Epidermal melanocyte (primary cell): ENCODE data around the gene PROC.

ENCODE experiments used
- DNase-seq: peaks from one replicate; pipeline ENCODE4 v3.0.0; 2011; ENCODE audit warnings: low spot score; ENCODE audit not compliant: insufficient read length

Gene PROC

GRCh38 chr2:127414638-127415592, 3.3 kb upstream of the PROC start:
- no peak for DNase-seq

GRCh38 chr2:127415593-127416505, 2.4 kb upstream of the PROC start:
- no peak for DNase-seq

- DNase-seq: no peak
These were observed 1.7 kb upstream of the PROC start for GRCh38 chr2:127416506-127417001.

GRCh38 chr2:127417406-127417805, 821 bp upstream of the PROC start:
- DNase-seq: no peak

- DNase-seq: no peak
These were observed 844 bp downstream of the PROC start for GRCh38 chr2:127419112-127419430.

- DNase-seq: no peak
These were observed 1.3 kb downstream of the PROC start for GRCh38 chr2:127419448-127420038.

GRCh38 chr2:127420039-127420864, 2.0 kb downstream of the PROC start:
- no peak for DNase-seq

GRCh38 chr2:127421116-127421800, 3.0 kb downstream of the PROC start:
- DNase-seq: no peak

GRCh38 chr2:127421871-127422558, 3.8 kb downstream of the PROC start:
- DNase-seq: no peak

GRCh38 chr2:127422559-127423477, 4.6 kb downstream of the PROC start:
- no peak for DNase-seq

GRCh38 chr2:127423478-127423843, 5.2 kb downstream of the PROC start:
- DNase-seq: no peak

GRCh38 chr2:127423880-127424279, 5.7 kb downstream of the PROC start:
- DNase-seq: no peak

- DNase-seq: no peak
These were observed 6.6 kb downstream of the PROC start for GRCh38 chr2:127424598-127425520.

- DNase-seq: no peak
These were observed 7.6 kb downstream of the PROC start for GRCh38 chr2:127425540-127426490.

GRCh38 chr2:127426501-127427354, 8.5 kb downstream of the PROC start:
- DNase-seq: no peak
